ENCODE results near the gene HTT-AS.
"Not testable (repeated sequence)": the region's sequence is repeated elsewhere in the genome, so short reads cannot be mapped to it uniquely, and the experiment has no call there.

Gene HTT-AS

GRCh38 chr4:3085948-3086670 is 11.8 kb upstream of the HTT-AS start:
- DNase-seq = no peak

GRCh38 chr4:3083732-3084131 is 9.4 kb upstream of the HTT-AS start:
- no peak for DNase-seq

- DNase-seq = no peak
Observed at GRCh38 chr4:3082925-3083515, 8.7 kb upstream of the HTT-AS start.

DNA sequence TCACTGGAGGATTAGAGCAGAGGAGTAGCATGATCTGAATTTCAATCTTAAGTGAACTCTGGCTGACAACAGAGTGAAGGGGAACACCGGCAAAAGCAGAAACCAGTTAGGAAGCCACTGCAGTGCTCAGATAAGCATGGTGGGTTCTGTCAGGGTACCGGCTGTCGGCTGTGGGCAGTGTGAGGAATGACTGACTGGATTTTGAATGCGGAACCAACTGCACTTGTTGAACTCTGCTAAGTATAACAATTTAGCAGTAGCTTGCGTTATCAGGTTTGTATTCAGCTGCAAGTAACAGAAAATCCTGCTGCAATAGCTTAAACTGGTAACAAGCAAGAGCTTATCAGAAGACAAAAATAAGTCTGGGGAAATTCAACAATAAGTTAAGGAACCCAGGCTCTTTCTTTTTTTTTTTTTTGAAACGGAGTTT is 5.4 kb upstream of the HTT-AS start:
- DNase-seq = no peak

- peak; percentile 40 for DNase-seq
Observed at GRCh38 chr4:3077796-3078195, 3.5 kb upstream of the HTT-AS start.

GRCh38 chr4:3075652-3075981 is 1.3 kb upstream of the HTT-AS start:
- DNase-seq = no peak

GRCh38 chr4:3074846-3075651 is 711 bp upstream of the HTT-AS start:
- DNase-seq = peak; percentile 62

DNA sequence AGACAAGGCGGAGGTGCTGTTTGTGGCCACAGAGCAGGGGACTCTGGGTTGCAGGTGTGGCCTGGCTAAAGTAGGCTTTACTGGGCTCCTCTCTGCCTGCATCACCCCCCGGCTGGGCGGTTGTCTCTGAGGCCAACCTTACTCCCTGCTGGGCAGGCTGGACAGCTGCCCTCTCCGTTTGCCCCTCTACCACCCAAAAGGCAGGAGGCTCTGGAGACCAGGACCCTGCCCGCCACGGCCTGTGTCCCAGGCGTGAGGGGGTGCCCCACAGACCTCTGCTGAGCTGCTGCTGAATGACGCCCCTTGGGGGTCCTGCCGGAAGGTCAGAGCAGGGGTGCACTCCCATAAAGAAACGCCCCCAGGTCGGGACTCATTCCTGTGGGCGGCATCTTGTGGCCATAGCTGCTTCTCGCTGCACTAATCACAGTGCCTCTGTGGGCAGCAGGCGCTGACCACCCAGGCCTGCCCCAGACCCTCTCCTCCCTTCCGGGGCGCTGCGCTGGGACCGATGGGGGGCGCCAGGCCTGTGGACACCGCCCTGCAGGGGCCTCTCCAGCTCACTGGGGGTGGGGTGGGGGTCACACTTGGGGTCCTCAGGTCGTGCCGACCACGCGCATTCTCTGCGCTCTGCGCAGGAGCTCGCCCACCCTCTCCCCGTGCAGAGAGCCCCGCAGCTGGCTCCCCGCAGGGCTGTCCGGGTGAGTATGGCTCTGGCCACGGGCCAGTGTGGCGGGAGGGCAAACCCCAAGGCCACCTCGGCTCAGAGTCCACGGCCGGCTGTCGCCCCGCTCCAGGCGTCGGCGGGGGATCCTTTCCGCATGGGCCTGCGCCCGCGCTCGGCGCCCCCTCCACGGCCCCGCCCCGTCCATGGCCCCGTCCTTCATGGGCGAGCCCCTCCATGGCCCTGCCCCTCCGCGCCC is 920 bp downstream of the HTT-AS start:
- no peak for DNase-seq

- no peak for DNase-seq
Observed at GRCh38 chr4:3071811-3072210, 2.5 kb downstream of the HTT-AS start.

- no peak for DNase-seq
Observed at GRCh38 chr4:3070709-3071500, 3.4 kb downstream of the HTT-AS start.

- DNase-seq = no peak
Observed at GRCh38 chr4:3069661-3070199, 4.6 kb downstream of the HTT-AS start.

DNA sequence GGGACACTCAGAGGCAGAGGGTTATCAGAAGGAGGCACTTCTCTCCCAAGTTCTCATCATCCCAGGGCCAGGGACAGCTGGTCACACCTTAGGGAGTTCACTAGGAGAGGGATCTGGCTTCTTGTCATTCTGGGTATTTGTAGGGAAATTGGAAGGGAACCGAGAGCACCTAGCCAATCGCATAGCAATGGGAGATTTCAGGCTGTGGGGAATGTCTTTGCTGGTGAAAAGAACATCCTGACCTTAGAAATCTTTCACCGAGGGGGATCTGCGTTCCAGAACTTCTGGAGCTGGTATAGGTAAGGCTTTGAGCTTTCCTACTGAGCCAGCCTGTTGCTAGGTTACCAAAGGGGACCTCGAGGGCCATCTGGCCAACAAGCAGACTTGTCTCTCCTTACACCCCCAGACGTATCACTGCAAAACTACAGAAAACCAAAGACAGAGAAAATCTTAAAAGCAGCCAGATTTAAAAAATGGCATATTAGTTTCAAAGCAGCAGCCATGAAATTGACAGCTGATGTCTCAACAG is 6.8 kb downstream of the HTT-AS start:
- no peak for DNase-seq

GRCh38 chr4:3066836-3067400 is 7.4 kb downstream of the HTT-AS start:
- no peak for DNase-seq

- DNase-seq = no peak
Observed at GRCh38 chr4:3065551-3065950, 8.8 kb downstream of the HTT-AS start.

GRCh38 chr4:3062471-3062870 is 11.9 kb downstream of the HTT-AS start:
- DNase-seq = no peak

DNA sequence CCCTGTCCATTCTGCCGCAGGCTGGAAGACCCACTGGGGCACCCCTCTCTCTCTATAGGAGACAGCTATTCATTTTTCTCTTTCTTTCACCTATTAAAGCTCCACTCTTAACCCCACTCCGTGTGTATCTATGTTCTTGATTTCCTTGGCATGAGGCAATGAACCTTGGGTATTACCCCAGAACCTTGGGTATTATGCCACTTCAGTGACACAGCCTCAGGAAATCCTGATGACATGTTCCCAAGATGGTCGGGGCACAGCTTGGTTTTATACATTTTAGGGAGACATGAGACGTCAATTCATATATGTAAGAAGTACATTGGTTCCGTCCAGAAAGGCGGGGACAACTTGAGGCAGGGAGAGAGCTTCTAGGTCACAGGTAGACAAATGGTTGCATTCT is 13.4 kb downstream of the HTT-AS start:
- DNase-seq = no peak

DNA sequence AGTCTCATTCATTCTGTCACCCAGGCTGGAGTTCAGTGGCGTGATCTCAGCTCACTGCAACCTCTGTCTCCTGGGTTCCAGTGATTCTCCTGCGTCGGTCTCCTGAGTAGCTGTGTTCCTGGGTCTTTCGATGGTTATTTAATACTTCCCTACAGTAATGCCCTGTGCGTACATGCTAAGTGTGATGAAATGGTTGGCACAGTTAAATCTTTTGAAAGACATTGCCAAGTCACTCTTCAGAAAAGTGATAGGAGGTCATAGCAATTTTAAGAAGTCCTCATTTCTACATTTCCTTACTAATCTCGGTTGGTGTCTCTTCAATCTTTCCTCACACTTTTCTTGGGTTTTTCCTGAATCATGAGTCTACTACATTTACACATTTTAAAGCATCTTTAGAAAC is 14.4 kb downstream of the HTT-AS start:
- DNase-seq = no peak

DNA sequence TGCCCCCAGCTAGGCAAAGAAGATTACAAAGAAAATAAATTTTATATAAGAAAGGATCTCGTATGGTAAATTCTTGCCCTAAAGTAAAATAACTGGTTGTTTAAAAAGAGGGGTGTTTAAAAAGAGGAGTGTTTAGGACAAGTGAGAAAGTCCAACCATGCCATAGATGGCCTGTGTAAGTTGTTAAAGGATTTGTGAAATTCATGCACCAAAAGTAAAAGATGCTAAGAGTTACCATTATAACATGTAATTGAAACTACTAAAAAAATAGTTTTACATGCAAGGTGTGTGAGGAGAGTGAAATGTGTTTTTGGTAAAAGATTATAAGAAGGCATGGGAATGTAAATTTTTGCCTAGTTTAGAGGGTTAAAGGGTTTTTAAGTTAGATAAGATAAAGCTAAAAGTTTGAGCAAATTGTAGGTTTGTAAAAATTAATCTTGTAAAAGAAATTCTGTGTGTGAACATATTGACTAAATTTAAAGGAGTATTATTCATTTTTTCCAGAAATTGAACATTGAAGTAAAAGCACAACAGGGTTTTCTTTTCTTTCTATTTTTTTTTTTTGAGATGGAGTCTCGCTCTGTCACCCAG is 20.1 kb downstream of the HTT-AS start:
- no peak for DNase-seq

DNA sequence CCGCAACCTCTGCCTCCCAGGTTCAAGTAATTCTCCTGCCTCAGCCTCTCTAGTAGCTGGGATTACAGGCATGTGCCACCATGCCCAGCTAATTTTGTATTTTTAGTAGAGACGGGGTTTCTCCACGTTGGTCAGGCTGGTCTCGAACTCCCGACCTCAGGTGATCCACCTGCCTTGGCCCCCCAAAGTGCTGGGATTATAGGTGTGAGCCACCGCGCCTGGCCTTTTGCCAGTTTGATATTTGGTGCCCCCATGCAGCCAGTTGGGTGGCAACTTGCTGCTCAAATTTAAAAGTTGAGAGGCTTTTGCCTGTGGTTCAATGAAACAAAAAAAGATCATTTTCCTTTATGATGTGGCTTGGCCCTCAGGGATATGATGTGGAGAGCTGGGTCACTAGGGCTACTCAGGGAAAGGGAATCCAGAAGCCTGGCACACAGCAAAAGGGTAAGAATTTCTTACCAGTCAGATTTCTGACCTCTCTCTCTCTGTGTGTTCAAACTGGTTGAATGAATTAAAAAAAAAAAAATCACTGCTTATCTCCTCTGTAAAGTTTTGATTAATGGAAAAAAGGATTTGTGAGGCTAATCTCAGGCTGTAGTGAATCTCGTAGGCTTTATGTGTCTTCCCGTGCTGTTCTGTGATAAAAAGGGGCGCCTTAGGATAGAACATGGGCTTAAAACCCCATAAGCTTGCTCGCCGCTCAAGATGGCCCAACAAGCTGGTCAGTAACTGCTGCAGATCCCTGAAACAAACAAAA is 23.0 kb downstream of the HTT-AS start:
- DNase-seq = not testable (repeated sequence)
